WTC11 (cell line): ENCODE data around the gene RABL6.

ENCODE experiments used
- CBFB ChIP-seq: sonication (generic); formaldehyde crosslinking; IDR thresholded peaks from 2 replicates; pipeline ENCODE4 v1.8.1; 2022; ENCODE audit warnings: mild to moderate bottlenecking, low read depth, missing genetic modification reagents
- TCF7 ChIP-seq: sonication (generic); formaldehyde crosslinking; IDR thresholded peaks from 2 replicates; pipeline ENCODE4 v1.8.0; 2022; ENCODE audit warnings: mild to moderate bottlenecking, low read depth, missing genetic modification reagents, moderate library complexity

DNA sequence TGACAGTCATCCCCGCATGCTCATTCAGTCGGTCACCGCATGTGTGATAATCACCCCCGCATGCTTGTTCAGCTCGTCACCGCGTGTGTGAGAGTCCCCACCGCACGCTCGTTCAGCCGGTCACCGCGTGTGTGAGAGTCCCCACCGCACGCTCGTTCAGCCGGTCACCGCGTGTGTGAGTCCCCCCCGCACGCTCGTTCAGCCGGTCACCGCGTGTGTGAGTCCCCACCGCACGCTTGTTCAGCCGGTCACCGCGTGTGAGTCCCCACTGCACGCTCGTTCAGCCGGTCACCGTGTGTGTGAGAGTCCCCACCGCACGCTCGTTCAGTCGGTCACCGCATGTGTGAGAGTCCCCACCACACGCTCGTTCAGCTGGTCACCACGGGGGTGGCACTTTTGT is 82.1 kb downstream of the RABL6 start:
- TF ChIP-seq TCF7 (CRISPR knock-in tag): no peak
- no peak for TF ChIP-seq CBFB (CRISPR knock-in tag)
